GM18507 (cell line): ENCODE data around the gene FRRS1L.

Experiments
- DNase-seq: peaks from one replicate; pipeline ENCODE4 v3.0.0; 2011; ENCODE audit warnings: low read depth; ENCODE audit not compliant: insufficient read length; ENCODE audit errors: extremely low spot score
- FAIRE-seq: peaks from 2 replicates; lab custom pipeline; 2011; peaks lifted over from hg19 to GRCh38; lab: Jason Lieb, UNC

Gene FRRS1L

DNA sequence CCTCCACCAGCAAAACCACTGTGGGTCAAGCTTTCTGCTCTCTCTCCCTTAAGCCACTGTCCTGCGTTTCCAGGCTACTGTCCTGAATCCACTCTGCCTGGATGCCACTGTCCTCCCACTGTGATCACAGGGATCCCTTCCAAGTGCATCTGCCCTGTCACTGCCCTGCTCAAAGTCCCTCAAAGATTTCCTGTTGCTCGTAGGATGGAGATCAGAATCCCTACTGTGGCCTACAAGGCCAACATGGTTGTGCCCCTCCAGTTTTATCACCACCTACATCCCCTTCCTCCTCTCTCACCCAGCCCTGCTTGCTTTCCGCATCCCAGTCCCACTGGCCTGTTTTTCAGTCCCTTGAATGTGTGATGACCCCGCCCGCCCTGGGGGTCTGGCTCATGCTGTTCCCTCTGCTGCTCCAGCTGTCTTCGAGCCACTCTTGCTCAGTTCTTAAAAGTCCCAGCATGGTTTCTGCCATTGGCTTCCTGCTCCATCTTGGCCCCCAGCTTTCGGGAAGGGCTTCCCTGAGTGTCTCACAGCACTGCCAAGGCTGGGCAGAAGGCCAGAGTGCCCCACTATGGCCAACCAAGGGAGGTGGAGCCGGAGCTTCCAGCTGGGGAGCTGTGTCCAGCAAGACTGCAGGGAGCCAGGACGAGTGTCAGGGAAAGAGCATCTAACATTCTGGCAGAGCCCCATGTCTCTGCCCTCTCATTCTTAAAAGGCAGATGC lies 12.9 kb upstream of the FRRS1L start:
- DNase-seq = no peak
- FAIRE-seq = no peak

- DNase-seq (no peak), FAIRE-seq (no peak)
Measured at GRCh38 chr9:109176963-109177362, 9.9 kb upstream of the FRRS1L start.

- FAIRE-seq = no peak
Measured at GRCh38 chr9:109176386-109176785, 9.3 kb upstream of the FRRS1L start.

DNA sequence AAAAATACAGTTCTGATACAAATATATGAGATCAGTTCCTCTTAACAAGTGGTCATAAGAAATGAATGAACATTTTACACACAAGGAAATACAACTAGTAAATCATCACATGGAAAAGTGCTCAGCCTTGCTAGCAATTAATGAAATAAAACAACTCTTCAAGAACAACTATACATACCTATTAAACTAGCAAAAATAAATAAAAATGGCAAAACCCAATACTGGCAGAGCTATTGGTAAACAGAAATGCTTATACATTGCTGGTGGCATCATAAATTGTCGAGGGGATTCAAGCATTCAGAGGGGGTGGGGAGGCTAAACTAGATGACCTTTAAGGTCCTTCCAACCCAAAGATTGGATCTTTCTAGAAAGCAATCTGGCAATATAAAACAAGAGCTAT lies 5.9 kb upstream of the FRRS1L start:
- DNase-seq (no peak), FAIRE-seq (no peak)

More at GRCh38 chr9:109176386-109176785, 9.3 kb upstream of the FRRS1L start:
- DNase-seq = no peak

DNA sequence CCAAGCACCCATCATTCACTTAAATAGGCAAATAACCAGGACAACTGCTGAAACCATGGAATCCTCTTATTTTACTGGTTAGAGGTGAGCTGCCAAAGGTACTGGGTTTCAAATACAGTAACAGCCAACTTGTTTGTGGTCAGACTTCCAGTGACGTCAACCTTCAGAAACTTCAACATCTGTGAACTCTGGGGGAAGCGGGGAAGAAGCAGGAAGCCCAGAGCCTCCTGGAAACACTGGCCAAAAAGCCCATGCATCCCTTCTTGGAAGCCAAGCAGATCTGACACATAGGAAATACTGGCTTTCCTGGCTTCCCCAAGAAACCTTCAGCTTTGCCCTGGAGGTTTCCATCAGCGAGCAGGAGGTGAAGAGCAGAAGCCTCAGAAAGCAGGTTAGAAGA lies 4.9 kb upstream of the FRRS1L start:
- DNase-seq = no peak
- FAIRE-seq = no peak

GRCh38 chr9:109168170-109168569 lies 1.1 kb upstream of the FRRS1L start:
- DNase-seq (no peak), FAIRE-seq (no peak)

DNA sequence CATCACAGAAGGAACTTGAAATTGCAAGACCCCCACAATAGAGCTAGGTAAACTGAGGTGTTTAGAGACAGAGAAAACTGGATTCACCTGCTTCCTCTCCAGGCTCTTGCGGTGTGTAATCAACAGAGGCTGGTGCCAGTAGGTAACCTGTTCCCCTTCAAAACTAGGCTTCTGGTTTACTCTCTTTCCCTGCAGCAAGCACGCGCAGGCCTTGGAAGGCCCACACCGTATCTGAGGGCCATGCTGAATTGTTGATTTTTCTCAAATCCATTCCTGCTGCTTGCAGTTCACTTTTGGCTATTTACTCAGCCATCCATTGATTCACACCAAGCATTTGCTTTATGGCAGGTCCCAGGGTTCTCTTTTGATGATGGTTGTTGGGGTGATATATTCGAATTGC lies 667 bp upstream of the FRRS1L start:
- FAIRE-seq = no peak
- no peak for DNase-seq

DNA sequence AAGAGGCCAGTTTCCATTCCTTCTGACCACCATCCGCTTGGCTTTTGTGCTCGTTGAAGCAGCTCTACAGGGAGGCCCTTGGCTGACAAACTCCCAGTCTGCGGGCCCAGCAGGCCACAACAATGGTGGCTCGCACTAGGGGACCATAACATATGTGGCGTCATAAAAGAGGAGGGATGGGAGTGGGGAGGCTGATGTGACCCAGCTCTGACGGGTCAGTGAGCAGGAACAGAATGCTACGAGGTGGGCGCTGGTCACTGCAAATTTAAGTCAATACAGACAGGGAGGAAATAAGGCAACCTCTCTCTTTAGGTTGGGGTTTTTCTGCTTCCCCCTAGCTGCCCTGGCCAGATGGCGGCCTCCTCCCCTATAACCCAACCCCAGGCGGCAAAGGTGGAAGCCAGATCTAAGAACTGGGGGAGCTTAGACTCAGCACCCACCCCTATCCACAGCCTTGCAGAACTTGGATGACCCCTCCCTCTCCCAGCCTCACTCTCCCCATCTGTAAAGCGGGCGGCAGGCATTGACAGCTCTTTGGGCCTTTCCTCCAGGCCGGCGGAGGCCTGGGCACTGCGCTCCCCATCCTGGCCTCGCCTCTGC lies 778 bp downstream of the FRRS1L start:
- FAIRE-seq (no peak), DNase-seq (no peak)

DNA sequence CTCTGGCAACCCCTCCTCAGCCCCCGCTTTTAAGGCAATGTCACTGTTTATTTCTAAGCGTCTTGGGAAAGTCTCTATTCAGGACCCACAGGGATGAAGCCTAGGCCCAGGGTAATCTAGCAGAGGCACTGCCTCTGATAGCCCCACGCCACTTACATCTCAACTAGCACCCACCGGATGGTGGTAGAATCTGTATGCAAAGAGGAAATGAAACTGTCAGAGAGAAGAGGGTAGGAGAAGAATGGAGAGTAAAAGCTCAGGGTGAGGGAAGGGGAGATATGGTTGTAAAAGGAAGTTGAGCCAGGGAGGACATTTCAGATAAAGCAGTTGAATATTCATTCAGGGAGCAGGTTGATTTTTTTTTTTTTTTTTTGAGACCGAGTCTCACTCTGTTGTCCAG lies 3.0 kb downstream of the FRRS1L start:
- no peak for DNase-seq
- FAIRE-seq = peak; percentile 18

DNA sequence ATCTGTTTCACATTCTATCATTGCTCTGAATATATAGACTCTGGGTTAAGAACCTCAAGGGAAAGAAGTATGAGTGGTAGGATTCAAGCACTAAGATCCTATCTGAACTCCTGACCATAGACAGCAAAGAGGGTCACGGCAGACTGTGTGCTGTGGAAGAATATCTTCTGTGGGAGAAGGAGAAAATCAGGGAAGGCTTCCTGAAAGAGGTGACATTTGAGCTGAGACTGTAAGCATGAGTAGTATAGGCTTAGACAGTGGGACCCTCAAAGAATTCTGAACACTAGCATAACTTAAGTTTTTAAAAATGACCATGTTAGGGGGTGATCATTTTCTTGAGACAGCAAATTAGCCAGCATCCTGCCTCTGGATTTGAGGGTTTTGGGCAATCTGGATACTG lies 3.9 kb downstream of the FRRS1L start:
- DNase-seq (no peak), FAIRE-seq (no peak)

- DNase-seq = no peak
- no peak for FAIRE-seq
Measured at GRCh38 chr9:109162677-109163076, 4.4 kb downstream of the FRRS1L start.

- no peak for FAIRE-seq
- DNase-seq = no peak
Measured at GRCh38 chr9:109161471-109161870, 5.6 kb downstream of the FRRS1L start.

DNA sequence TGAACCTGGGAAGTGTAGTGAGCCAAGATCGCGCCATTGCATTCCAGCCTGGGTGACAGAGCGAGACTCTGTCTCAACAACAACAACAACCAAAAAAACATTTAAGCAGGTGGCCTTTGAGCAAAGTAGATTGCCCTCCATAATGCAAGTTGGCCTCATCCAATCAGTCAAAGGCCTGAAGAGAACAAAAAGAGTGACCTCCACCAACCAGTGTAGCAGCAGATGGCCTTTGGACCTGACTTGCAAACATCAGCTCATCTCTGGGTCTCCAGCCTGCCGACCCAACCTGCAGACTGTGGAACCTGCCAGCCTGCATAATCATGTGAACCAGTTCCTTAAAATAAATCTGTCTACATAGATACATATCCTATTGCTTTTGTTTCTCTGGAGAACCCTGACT lies 7.5 kb downstream of the FRRS1L start:
- no peak for FAIRE-seq

DNA sequence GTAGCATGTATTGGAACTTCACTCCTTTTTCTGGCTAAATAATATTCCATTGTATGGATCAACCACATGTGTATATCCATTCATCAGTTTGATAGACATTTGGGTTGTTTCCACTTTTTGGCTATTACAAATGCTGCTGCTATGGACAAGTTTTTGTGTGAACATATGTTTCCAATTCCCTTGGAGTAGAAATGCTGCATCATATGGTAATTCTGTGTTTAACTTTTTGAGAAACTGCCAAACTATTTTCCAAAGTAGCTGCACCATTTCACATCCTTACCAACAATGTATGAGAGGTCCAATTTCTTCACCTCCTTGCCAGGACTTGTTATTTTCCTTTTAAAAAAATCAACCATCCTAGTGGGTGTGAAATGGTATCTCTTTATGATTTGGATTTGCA lies 8.4 kb downstream of the FRRS1L start:
- FAIRE-seq (no peak), DNase-seq (no peak)

More for the DNA sequence above, 7.5 kb downstream of the FRRS1L start:
- no peak for DNase-seq

GRCh38 chr9:109156708-109157107 lies 10.3 kb downstream of the FRRS1L start:
- DNase-seq = no peak
- FAIRE-seq = no peak

DNA sequence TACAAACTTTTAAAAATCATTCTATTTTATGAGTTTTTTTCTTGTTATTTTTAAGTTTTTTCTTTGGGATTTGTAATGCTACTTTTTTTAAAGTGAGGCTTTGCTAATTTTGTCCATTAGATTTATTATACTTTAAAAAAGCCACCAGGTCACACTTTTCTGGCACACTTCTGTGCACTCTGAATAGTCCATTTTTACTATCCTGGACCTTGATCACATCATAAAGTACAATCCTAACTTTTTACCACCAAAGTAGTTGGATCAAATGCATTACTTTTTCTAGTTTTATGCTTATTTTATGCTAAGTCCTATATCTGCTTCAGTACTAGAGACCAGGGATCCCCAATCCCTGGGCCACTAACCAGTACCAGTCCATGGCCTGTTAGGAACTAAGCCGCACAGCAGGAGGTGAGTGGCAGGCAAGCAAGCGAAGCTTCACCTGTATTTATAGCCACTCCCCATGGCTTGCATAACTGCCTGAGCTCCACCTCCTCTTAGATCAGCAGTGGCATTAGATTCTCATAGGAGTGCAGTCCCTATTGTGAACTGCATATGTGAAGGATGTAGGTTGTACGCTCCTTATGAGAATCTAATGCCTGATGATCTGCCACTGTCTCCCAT lies 16.0 kb downstream of the FRRS1L start:
- FAIRE-seq (no peak), DNase-seq (no peak)

DNA sequence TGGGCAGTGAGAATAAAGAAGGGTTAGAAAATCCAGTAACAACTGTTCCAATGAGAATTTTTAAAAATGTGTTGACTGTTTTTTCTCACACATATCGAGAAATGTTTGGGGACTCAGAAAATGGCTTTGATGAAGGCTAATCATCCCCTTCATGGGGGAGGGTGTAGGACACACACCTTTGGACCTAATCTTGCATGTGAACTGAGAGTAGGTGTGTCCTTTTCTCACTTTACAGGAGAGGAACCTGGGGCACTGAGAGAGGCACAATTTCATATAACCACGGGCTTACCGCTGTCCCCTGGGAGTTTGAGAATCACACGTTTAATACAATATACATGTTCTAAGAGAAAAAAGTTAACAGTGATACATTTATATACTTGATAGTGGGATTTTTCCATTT lies 17.3 kb downstream of the FRRS1L start:
- FAIRE-seq (no peak), DNase-seq (no peak)

GRCh38 chr9:109149089-109149488 lies 18.0 kb downstream of the FRRS1L start:
- DNase-seq = no peak
- no peak for FAIRE-seq

DNA sequence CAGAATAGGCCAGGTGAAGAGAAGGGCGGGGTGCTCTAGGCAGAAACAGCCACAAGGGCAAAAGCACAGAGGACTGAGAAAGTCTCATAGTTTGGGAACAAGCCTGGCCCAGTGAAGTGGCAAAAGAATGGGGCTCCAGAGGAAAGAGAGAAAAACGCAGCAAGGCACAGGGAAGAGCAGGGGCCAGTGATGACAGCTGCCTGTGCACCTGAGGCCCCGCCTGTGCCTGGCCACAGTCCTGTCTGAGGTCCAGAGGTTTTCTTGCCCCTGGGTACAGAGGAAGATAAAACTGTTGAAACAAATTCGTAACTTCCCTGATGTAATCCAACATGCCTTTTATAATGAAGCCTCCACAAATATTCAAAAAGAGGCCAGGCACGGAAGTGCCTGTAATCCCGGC lies 22.0 kb downstream of the FRRS1L start:
- no peak for FAIRE-seq

DNA sequence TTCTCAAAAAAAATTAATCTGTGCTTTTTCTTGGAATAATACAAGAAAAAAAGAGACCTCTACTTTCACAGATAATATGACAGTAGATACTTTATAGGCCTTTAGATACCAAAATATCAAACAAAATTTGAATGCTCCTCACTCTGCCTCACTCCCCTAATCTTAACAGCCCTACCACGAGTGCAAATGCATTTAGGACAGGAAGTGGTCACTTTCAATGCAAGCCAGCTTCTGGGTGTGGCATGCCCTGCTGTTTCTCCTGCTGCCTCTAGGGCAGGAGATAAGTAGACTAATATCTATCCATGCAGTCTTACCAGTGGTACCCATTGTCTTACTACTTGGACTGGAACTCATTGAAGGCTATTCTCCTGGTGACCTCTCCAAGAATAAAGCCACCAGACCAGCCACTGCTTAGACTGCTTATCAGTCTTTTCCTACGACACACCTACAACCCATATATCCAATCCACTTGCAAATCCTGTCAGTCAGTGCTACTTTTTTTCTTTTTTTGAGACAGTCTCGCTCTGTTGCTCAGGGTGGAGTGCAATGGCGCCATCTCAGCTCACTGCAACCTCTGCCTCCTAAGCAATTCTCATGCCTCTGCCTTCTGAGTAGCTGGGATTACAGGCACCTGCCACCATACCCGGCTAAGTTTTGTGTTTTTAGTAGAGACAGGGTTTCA lies 23.0 kb downstream of the FRRS1L start:
- peak; percentile 45 for DNase-seq

More for the DNA sequence above, 22.0 kb downstream of the FRRS1L start:
- DNase-seq = no peak

More for the DNA sequence above, 23.0 kb downstream of the FRRS1L start:
- peak; percentile 81 for FAIRE-seq
